Stimulated activated naive CD8-positive, alpha-beta T cell treated with anti-CD3 and anti-CD28 coated beads, Interleukin-15, amount 100 ng/mL, for 72 hours (primary cell): ENCODE results near the gene GLRX2.

Experiments used
- ATAC-seq: fragments of 150-1000 bp; cut with Tn5 transposase; 2 replicates; pipeline ENCODE4 v1.10.0; 2021; ENCODE audit warnings: mild to moderate bottlenecking, moderate library complexity
- DNase-seq, 2 donors: peaks; one replicate each; pipeline ENCODE4 v3.0.0; 2021 to 2022
- H3K27ac Mint-ChIP-seq, 2 donors: one replicate each; pipeline ENCODE4 v1.8.0; 2022; ENCODE audit warnings: mild to moderate bottlenecking in 2 of 2, mixed read lengths in 2 of 2, moderate library complexity in 2 of 2
- H3K27me3 Mint-ChIP-seq: one replicate; pipeline ENCODE4 v1.8.0; 2022; ENCODE audit warnings: mixed read lengths
- H3K4me1 Mint-ChIP-seq: one replicate; pipeline ENCODE4 v1.8.0; 2022; ENCODE audit warnings: mild to moderate bottlenecking, mixed read lengths
- H3K4me3 Mint-ChIP-seq, 2 donors: one replicate each; pipeline ENCODE4 v1.8.0; 2022; ENCODE audit warnings: mild to moderate bottlenecking in 2 of 2, mixed read lengths in 2 of 2, moderate library complexity in 1 of 2
- H3K9me3 Mint-ChIP-seq, 2 donors: one replicate each; pipeline ENCODE4 v1.8.0; 2022; ENCODE audit warnings: mixed read lengths in 2 of 2

The GLRX2 gene

DNA sequence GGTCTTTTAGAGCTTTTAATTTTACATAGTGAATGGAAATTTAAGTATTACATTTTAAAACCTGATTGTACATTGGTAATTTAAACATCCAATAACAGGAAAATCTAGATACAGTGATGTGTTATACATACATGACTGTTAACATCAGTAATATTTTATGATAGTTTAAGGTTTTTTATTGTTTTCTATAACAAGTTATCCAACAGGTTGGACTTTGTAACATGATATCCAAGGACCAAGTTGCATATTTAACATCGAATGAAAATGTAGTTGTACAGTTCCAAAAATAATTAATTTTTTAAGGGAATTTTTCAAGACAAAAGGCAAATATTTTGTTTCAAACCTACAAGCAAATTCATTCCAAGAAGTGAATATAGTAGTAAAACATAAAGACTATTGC is 14.3 kb downstream of the GLRX2 start:
- Mint-ChIP-seq H3K4me3 (no peak overlapping the region), H3K9me3 (no peaks in the 10 kb centered on the region), H3K27ac (no peak overlapping the region), H3K27me3 (no peaks in the 10 kb centered on the region), H3K4me1 (no peaks in the 10 kb centered on the region)
- DNase-seq = no peak
- ATAC-seq = no peak

DNA sequence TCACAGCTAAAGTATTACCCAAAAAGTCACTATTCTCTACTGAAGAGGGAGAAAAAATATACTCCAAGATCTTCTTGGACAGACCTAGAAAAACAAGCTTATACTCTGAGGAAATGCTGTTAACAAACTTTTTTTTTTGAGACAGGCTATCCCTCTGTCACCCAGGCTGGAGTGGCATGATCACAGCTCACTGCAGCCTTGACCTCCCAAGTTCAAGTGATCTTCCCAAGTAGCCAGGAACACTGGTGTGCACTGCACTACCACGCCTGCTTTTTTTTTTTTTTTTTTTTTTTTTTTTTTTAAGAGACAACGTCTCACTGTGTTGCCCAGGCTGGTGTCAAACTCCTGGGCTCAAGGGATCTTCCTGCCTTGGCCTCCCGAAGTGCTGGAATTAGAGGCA is 17.3 kb downstream of the GLRX2 start:
- DNase-seq (no peak), ATAC-seq (no peak)
- H3K4me1 Mint-ChIP-seq = no peaks in the 10 kb centered on the region
- no peak overlapping the region for H3K4me3 Mint-ChIP-seq
- H3K9me3 Mint-ChIP-seq = no peaks in the 10 kb centered on the region
- no peak overlapping the region for H3K27ac Mint-ChIP-seq
- H3K27me3 Mint-ChIP-seq = no peaks in the 10 kb centered on the region

DNA sequence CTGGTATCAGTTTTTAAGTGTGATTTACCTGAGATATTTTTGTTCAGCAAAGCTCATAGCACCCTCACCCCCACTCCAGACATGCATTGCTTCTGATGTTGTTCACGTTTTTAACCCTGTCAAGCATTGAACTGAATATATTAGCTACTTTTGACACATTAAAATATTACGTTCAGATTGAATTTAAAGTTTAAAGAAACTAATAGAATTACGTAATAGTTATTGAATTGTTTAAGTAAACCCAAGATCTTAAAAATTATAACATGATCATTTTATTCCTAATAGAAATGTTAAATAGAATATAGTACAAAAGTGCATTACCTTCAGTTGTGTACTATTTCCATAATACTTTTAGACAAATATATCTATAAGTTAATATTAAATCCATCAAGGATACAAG is 18.9 kb downstream of the GLRX2 start:
- no peak for ATAC-seq
- Mint-ChIP-seq H3K9me3 (no peaks in the 10 kb centered on the region), H3K4me1 (no peaks in the 10 kb centered on the region), H3K27ac (no peak overlapping the region), H3K27me3 (no peaks in the 10 kb centered on the region), H3K4me3 (no peak overlapping the region)
- no peak for DNase-seq

DNA sequence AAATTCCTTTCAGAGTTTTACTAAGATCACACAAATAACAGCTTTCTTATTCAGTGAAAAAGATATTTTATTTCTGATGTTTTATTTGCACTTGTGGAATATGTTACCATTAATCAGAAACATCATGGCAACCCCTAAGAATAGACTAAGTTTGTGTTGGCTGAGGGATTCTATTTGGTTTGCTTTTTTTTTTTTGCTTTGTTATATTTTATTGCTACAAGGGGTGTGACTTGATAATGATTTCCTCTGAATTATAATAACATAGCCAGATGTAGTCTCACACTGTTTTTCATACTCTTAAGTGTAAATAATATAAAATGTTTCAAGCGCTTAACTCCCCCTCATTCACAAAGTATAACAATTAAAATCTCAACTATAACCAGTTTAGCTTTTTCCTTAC is 20.0 kb downstream of the GLRX2 start:
- Mint-ChIP-seq H3K27me3 (no peaks in the 10 kb centered on the region), H3K9me3 (no peaks in the 10 kb centered on the region), H3K4me1 (no peaks in the 10 kb centered on the region), H3K4me3 (no peak overlapping the region), H3K27ac (no peak overlapping the region)
- ATAC-seq (no peak), DNase-seq (no peak)

DNA sequence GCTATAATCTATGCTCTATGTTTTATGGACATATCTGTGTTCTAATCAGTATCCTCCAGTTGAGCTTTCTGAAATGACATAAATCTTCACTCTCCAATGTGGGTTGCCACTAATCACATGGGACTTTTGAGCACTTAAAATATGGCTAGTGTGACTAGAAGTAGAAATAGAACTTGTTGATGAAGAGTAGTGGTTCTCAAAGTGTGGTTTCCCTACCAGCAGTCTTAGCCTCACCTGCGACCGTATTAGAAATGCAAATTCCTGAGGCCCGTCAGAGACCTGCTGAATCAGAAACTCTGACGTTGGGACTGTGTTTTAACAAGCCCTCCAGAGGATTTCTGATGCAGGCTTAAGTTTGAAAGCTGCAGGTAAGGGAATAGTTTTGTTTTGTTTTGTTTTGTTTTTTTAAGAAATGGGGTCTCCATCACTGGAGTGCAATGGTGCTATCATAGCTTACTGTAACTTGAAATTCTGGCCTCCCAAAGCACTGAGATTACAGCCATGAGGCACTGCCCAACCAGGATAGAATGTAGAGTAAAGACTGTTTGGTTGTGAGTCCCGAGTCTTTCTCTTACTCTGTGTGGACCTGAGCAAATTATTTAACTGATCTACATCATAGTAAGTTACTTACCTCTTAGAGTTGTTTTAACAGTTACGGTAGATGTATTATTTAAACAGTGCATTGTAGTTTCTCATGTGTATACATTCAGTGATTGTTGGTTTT is 21.7 kb downstream of the GLRX2 start:
- H3K4me1 Mint-ChIP-seq = no peaks in the 10 kb centered on the region
- DNase-seq = no peak
- H3K4me3 Mint-ChIP-seq = no peak overlapping the region
- H3K27ac Mint-ChIP-seq = no peak overlapping the region
- H3K9me3 Mint-ChIP-seq = no peaks in the 10 kb centered on the region
- no peak for ATAC-seq
- no peaks in the 10 kb centered on the region for H3K27me3 Mint-ChIP-seq

DNA sequence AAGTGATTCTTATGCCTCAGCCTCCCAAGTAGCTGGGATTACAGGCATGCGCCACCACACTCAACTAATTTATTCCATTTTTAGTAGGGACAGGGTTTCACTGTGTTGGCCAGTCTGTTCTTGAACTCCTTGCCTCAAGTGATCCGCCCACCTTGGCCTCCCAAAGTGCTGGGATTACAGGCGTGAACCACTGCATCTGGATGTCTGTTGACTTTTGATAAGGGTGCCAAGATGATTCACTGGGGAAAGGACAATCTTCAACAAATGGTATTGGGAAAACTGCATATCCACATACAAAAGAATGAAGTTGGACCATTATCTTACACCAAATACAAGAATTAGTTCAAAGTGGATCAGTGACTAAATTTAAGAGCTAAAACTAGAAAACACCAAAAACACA is 26.0 kb downstream of the GLRX2 start:
- Mint-ChIP-seq H3K27me3 (no peaks in the 10 kb centered on the region), H3K4me1 (no peaks in the 10 kb centered on the region), H3K9me3 (peaks cover 0 to 4% of the 10 kb centered on the region in 2 donors), H3K27ac (no peak overlapping the region), H3K4me3 (no peak overlapping the region)
- ATAC-seq (no peak), DNase-seq (no peak)

DNA sequence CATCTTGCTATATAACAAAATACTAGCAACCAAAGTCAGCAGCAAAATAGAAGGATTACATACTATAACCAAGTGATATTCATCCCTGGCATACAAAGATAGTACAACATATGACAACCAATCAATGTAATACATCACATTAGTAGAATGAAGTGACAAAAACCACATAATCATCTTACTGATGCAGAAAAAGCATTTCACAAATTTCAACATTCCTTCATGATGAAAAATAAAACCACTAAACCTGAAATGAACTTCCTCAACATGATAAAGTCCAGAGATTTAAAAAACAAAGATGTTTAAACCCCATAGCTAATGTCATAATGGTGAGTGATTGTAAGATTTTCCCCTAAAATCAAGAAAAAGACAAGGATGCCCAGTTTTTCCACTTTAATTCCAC is 27.2 kb downstream of the GLRX2 start:
- Mint-ChIP-seq H3K9me3 (peaks cover 0 to 4% of the 10 kb centered on the region in 2 donors), H3K4me3 (no peak overlapping the region), H3K4me1 (no peaks in the 10 kb centered on the region), H3K27me3 (no peaks in the 10 kb centered on the region), H3K27ac (no peak overlapping the region)
- ATAC-seq = no peak
- no peak for DNase-seq

DNA sequence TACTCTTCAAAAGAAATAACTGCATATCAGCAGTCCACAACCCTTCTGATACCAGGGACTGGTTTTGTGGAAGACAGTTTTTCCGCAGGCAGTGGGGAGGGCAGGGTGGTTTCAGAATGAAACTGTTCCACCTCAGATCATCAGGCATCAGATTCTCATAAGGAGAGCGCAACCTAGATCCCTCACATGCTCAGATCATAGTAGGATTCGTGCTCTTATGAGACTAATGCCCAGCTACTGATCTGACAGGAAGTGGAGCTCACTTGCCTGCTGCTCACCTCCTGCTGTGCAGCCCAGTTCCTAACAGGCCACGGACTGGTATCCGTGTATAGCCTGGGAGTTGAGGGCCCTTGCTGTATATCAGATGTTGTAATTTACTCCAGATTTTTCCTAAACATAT is 34.3 kb downstream of the GLRX2 start:
- peak overlapping the region; percentile 6 to 25 for H3K4me3 Mint-ChIP-seq
- peak; percentile 91 for ATAC-seq
- DNase-seq = peak in 1 of 2 donors; percentile 21
- no peaks in the 10 kb centered on the region for H3K9me3 Mint-ChIP-seq
- H3K27me3 Mint-ChIP-seq = no peaks in the 10 kb centered on the region
- peaks cover 32% of the 10 kb centered on the region for H3K4me1 Mint-ChIP-seq
- H3K27ac Mint-ChIP-seq = no peak overlapping the region

DNA sequence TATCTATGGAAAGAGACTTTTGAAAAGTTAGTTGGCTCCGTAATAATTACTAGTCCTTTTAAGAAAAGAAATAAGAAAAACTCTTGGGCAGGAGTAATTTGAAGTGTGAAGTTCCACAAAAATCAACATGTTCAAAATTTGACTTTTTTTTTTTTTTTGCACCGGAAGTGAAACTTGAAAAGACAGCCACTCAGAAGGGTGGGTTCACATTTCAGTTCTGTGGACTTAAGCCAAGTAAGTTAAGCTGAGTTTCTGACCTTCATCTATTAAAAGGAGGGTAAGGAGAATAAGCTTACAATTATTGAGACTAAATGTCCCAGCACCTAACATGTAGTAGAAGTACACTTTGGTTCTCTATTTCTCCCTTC is 34.8 kb downstream of the GLRX2 start:
- Mint-ChIP-seq H3K4me1 (peaks cover 35% of the 10 kb centered on the region), H3K27ac (peak overlapping the region in 1 of 2 donors; percentile 7), H3K27me3 (no peaks in the 10 kb centered on the region), H3K9me3 (no peaks in the 10 kb centered on the region), H3K4me3 (peak overlapping the region in 1 of 2 donors; percentile 49)
- no peak for ATAC-seq
- DNase-seq = no peak

DNA sequence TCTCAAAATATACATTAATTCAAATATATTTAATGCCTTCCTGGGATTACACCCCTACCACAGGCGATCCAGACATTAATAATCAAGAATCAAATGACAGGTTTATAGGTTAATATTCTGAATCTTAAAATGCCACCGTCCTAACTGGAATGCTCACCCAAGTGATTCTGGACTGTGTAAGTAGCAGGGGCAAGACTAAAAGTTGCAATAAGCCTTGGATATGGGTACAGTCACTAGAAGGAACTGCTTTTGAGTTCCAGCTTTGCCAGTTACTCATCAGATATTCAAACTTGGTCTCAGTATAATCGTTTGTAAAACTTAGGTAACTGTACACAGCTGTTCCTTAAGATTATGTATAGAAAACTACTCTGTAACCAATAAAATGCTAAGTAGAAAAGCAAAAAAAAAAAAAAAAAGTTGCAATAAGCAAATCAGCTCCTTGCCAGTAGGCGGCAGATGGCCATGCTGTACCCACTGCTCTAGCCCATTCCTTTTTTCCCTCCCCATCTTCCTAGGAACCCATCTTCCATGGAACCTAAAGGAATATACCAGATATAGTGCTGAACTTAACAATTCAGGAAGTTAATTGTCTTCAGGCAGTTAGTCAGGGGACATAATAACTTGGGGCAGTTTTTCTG is 35.3 kb downstream of the GLRX2 start:
- Mint-ChIP-seq H3K9me3 (no peaks in the 10 kb centered on the region), H3K4me1 (peaks cover 40% of the 10 kb centered on the region), H3K27ac (peak overlapping the region in 1 of 2 donors; percentile 7), H3K27me3 (no peaks in the 10 kb centered on the region), H3K4me3 (peak overlapping the region in 1 of 2 donors; percentile 49)
- no peak for ATAC-seq
- DNase-seq = no peak

DNA sequence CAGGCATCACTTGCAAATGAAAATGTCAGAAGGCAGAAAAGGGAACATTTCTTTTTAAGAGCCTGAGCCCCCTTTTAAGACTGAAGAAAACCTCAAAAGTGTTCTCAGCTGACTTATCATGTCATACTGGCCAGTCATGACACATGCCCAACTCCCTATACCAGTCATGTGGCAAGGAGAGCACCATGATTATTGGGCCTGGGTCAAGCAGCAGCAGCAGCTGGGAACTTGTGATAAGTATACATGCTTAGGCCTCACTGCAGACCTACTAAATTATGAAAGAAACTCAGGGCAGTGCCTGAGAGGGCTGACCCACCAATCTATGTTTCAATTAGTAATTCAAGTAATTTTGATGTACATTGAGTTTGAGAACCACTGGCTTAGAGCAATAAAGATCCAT is 37.2 kb downstream of the GLRX2 start:
- H3K27ac Mint-ChIP-seq = no peak overlapping the region
- peaks cover 55% of the 10 kb centered on the region for H3K4me1 Mint-ChIP-seq
- peak; percentile 38 for ATAC-seq
- no peaks in the 10 kb centered on the region for H3K9me3 Mint-ChIP-seq
- H3K27me3 Mint-ChIP-seq = no peaks in the 10 kb centered on the region
- no peak for DNase-seq
- no peak overlapping the region for H3K4me3 Mint-ChIP-seq

DNA sequence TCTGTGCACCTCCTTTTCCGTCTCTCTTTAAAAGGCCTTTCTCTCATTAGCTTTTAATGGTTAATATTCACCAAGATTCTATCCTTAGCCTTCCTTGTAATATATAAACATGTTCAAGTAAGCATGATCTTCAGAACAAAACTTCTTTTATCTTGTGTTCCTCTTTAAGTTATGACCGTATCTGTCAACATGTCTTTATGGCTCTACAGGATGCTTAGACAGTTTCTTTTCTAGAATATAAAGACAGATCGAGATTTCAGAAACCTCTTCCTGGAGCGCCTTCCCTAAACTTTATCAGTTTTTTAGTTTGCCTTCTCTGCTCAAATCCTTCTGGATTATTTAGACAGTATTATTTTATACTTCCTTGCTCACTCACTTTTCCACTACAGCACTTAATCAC is 38.6 kb downstream of the GLRX2 start:
- Mint-ChIP-seq H3K9me3 (peaks cover 0 to 5% of the 10 kb centered on the region in 2 donors), H3K4me1 (peaks cover 61% of the 10 kb centered on the region), H3K4me3 (no peak overlapping the region), H3K27me3 (no peaks in the 10 kb centered on the region), H3K27ac (no peak overlapping the region)
- DNase-seq = no peak
- ATAC-seq = no peak

DNA sequence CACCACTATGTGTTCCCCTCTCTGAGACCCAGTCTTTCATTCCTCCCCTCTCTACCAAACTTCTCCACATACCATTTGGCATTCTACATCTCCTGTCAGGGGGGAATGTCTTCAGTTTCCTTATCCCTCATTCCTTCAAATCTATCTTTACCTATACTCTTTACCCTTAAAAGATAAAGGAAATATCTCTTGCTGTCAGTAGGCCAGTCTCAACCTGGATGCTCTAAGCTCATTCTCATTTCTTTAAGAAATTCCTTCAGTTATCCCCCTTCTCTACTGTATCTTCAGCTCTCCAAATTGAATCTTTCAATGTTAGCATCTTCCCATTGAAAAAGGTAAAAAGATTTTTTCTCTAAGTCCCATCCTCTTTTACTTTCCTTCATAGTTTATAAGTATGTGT is 39.3 kb downstream of the GLRX2 start:
- H3K4me3 Mint-ChIP-seq = no peak overlapping the region
- H3K27ac Mint-ChIP-seq = peak overlapping the region in 1 of 2 donors; percentile 59
- no peaks in the 10 kb centered on the region for H3K27me3 Mint-ChIP-seq
- no peak for ATAC-seq
- peaks cover 63% of the 10 kb centered on the region for H3K4me1 Mint-ChIP-seq
- peaks cover 0 to 5% of the 10 kb centered on the region in 2 donors for H3K9me3 Mint-ChIP-seq
- no peak for DNase-seq

DNA sequence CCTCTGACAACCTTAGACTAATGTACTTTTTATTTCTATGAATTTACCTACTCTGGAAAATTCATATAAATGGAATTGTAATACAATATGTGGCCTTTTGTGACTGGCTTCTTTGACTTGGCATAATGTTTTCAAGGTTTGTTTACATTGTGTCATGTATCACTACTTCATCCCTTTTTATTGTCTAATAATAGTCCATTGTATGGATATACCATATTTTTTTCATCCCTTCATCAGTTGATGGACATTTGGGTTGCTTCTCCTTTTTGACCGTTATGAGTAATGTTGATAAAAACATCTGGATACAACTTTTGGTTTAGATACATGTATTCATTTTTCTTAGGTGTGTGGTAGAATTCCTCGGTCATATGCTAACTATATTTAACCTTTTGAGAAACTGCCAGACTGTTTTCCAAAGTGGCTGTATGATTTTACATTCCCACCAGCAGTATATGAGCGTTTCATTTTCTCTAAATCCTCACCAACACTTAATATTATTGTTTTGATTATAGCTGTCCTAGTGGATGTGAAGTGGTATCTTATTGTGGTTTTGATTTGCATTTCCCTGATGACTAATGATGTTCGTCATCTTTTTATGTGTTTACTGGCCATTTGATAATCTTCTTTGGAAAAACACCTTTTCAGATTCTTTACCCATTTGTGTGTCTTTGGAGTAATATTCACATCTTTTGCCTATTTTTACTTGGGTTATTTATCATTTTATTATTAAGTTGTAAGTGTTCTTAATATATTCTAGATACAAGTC is 42.3 kb downstream of the GLRX2 start:
- no peaks in the 10 kb centered on the region for H3K27me3 Mint-ChIP-seq

DNA sequence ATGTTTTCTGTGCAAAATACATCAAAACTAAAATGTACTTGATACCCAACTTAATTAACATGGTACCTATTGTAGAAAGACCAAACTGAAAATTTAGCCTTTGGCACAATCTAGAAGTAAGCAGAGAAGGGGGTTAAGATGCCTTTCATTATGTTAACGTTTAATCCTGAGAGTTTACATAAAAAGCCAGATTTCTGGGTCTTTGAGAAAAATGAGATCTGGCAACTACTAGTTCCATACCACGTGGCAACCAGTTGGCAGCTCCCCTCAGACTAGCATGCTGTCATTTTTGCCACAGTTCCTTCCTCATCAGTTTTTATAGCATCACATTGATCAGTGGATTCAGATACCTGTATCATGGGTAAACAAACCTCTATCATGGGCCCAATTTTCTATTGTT is 44.3 kb downstream of the GLRX2 start:
- H3K9me3 Mint-ChIP-seq = peaks cover 0 to 5% of the 10 kb centered on the region in 2 donors
- DNase-seq (no peak), ATAC-seq (no peak)
- H3K4me3 Mint-ChIP-seq = peak overlapping the region; percentile 90 to 97
- peaks cover 62% of the 10 kb centered on the region for H3K4me1 Mint-ChIP-seq
- H3K27me3 Mint-ChIP-seq = no peaks in the 10 kb centered on the region
- H3K27ac Mint-ChIP-seq = peak overlapping the region in 1 of 2 donors; percentile 5

More for the DNA sequence above, 42.3 kb downstream of the GLRX2 start:
- H3K9me3 Mint-ChIP-seq = peaks cover 0 to 5% of the 10 kb centered on the region in 2 donors
- H3K4me3 Mint-ChIP-seq = peak overlapping the region in 1 of 2 donors; percentile 35
- DNase-seq = no peak
- peak overlapping the region in 1 of 2 donors; percentile 19 for H3K27ac Mint-ChIP-seq
- ATAC-seq = no peak
- H3K4me1 Mint-ChIP-seq = peaks cover 63% of the 10 kb centered on the region

DNA sequence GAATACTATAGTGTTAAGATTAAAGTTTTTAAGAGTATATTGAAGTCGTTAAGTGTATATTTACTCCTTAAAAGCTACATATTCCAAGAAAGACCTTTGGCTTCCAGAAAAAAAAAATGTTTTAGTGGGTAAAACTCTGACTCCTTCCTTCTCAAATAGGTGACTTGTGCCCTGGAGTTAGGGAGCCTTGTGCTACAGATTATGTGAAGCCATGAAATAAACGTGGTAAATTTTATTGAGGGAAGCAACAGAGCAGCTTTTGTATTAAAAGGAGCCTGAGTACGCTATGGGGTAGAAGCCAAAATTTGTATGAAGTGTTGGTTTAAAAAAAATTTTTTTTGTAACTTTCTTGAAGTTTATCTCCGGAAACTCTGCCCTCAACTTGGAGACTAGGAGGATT is 44.8 kb downstream of the GLRX2 start:
- Mint-ChIP-seq H3K27me3 (no peaks in the 10 kb centered on the region), H3K27ac (peak overlapping the region; percentile 98 to 99), H3K4me3 (peak overlapping the region; percentile 90 to 97), H3K4me1 (peaks cover 60% of the 10 kb centered on the region), H3K9me3 (peaks cover 0 to 5% of the 10 kb centered on the region in 2 donors)
- ATAC-seq = no peak
- no peak for DNase-seq
